IMR-90 (cell line): Measurements from ENCODE around the gene GNAI1. TPM values are rescaled to one million over a fixed set of nuclear protein-coding genes. Genes with fewer than 3 reads are reported as not detected.

Experiments
- ATAC-seq: fragments of 200-7000 bp; cut with Tn5 transposase; 2 replicates; pipeline ENCODE4 v1.9.1; 2020; ENCODE audit warnings: low read depth, mild to moderate bottlenecking, moderate library complexity
- BruUV-seq: library from RNA; stranded (reverse); fragments of 400-500 nt; replicated peaks from 2 replicates; lab custom pipeline; 2021; lab: Mats Ljungman, UMichigan
- CTCF ChIA-PET: fragments of 300-600 bp; formaldehyde crosslinking; extraction: SDS; loops from one replicate; lab custom pipeline; 2021; ENCODE audit warnings: antibody characterized with exemption; lab: Yijun Ruan, JAX
- POLR2A ChIA-PET: fragments of 300-600 bp; sonication (Branson Sonifier 250); formaldehyde crosslinking; loops from one replicate; lab custom pipeline; 2022; ENCODE audit warnings: antibody characterized with exemption; ENCODE audit not compliant: unreplicated experiment; lab: Charles Lee
- DNase-seq: peaks from one replicate; pipeline ENCODE4 v3.0.0; 2013
- H2AFZ ChIP-seq: replicated peaks from 2 replicates; pipeline ENCODE3; 2013; ENCODE audit warnings: low read length, mild to moderate bottlenecking; ENCODE audit not compliant: poor library complexity
- H2AK5ac ChIP-seq: 2 replicates; pipeline ENCODE4 v1.6.1; 2013; ENCODE audit warnings: low read depth, low read length, inconsistent platforms
- H2AK9ac ChIP-seq: replicated peaks from 2 replicates; pipeline ENCODE3; 2013; ENCODE audit warnings: mild to moderate bottlenecking, low read depth, low read length, moderate library complexity; ENCODE audit not compliant: poor library complexity
- H2BK120ac ChIP-seq: 2 replicates; pipeline ENCODE4 v1.6.1; 2013; ENCODE audit warnings: low read depth, low read length, inconsistent platforms
- H2BK15ac ChIP-seq: 3 replicates; pipeline ENCODE4 v1.6.1; 2013; ENCODE audit warnings: low read depth, low read length, inconsistent platforms
- H2BK20ac ChIP-seq: 2 replicates; pipeline ENCODE4 v1.6.1; 2013; ENCODE audit warnings: low read depth, mild to moderate bottlenecking, inconsistent platforms, low read length, moderate library complexity
- H2BK5ac ChIP-seq: 2 replicates; pipeline ENCODE4 v1.6.1; 2013; ENCODE audit warnings: mild to moderate bottlenecking, low read depth, low read length, inconsistent platforms; ENCODE audit not compliant: poor library complexity, severe bottlenecking
- H3K14ac ChIP-seq: replicated peaks from 2 replicates; pipeline ENCODE4 v1.6.1; 2013; ENCODE audit warnings: low read depth, low read length, inconsistent platforms
- H3K18ac ChIP-seq: 2 replicates; pipeline ENCODE4 v1.6.1; 2013; ENCODE audit warnings: low read depth, low read length, control low read depth
- H3K23ac ChIP-seq: 2 replicates; pipeline ENCODE4 v1.6.1; 2013; ENCODE audit warnings: low read depth, low read length, inconsistent platforms
- H3K27ac ChIP-seq: 2 replicates; pipeline ENCODE4 v1.5.1; 2013; ENCODE audit warnings: mild to moderate bottlenecking, control low read depth, low read length; ENCODE audit not compliant: insufficient read depth
- H3K27me3 ChIP-seq: 2 replicates; pipeline ENCODE4 v1.6.1; 2013; ENCODE audit warnings: low read length; ENCODE audit not compliant: control insufficient read depth, insufficient read depth
- H3K36me3 ChIP-seq: 2 replicates; pipeline ENCODE4 v1.6.1; 2013; ENCODE audit warnings: low read length, mixed read lengths; ENCODE audit not compliant: control insufficient read depth, insufficient read depth
- H3K4ac ChIP-seq: 2 replicates; pipeline ENCODE4 v1.6.1; 2013; ENCODE audit warnings: low read depth, low read length, inconsistent platforms
- H3K4me1 ChIP-seq: 2 replicates; pipeline ENCODE4 v1.6.1; 2013; ENCODE audit warnings: low read length, mixed read lengths; ENCODE audit not compliant: control insufficient read depth, insufficient read depth
- H3K4me2 ChIP-seq: 2 replicates; pipeline ENCODE4 v1.6.1; 2013; ENCODE audit warnings: low read depth, mild to moderate bottlenecking, control low read depth, low read length, moderate library complexity
- H3K4me3 ChIP-seq: 2 replicates; pipeline ENCODE4 v1.5.1; 2013; ENCODE audit warnings: low read depth, mild to moderate bottlenecking, control low read depth, low read length, moderate library complexity; ENCODE audit not compliant: insufficient read depth
- H3K56ac ChIP-seq: 2 replicates; pipeline ENCODE4 v1.6.1; 2013; ENCODE audit warnings: low read length, inconsistent platforms; ENCODE audit not compliant: insufficient read depth; ENCODE audit errors: extremely low read depth
- H3K79me1 ChIP-seq, 2 experiments: 2 replicates each; pipeline ENCODE4 v1.6.1; 2013; ENCODE audit warnings: low read length in 2 of 2, inconsistent platforms in 1 of 2, low read depth in 1 of 2
- H3K9ac ChIP-seq: 2 replicates; pipeline ENCODE4 v1.6.1; 2013; ENCODE audit warnings: low read depth, low read length, control low read depth
- H3K9me1 ChIP-seq: 2 replicates; pipeline ENCODE4 v1.6.1; 2013; ENCODE audit warnings: low read length, inconsistent platforms; ENCODE audit not compliant: insufficient read depth
- H3K9me3 ChIP-seq: 2 replicates; pipeline ENCODE4 v1.6.1; 2013; ENCODE audit warnings: low read length; ENCODE audit not compliant: control insufficient read depth, insufficient read depth
- H4K20me1 ChIP-seq: 2 replicates; pipeline ENCODE4 v1.6.1; 2013; ENCODE audit warnings: low read length, inconsistent platforms; ENCODE audit not compliant: insufficient read depth
- H4K5ac ChIP-seq: 2 replicates; pipeline ENCODE4 v1.6.1; 2013; ENCODE audit warnings: mild to moderate bottlenecking, low read depth, low read length, control low read depth
- H4K8ac ChIP-seq, 2 experiments: 2 replicates each; pipeline ENCODE4 v1.6.1; 2013; ENCODE audit warnings: low read depth in 2 of 2, low read length in 2 of 2, control low read depth in 1 of 2, inconsistent platforms in 1 of 2
- H4K91ac ChIP-seq: 2 replicates; pipeline ENCODE4 v1.6.1; 2013; ENCODE audit warnings: low read depth, low read length, inconsistent platforms; ENCODE audit not compliant: insufficient read depth
- BHLHE40 ChIP-seq: fragments of 150-350 bp; IDR thresholded peaks from 2 replicates; pipeline ENCODE4 v1.6.1; 2016; ENCODE audit warnings: mild to moderate bottlenecking, low read depth, low read length
- CEBPB ChIP-seq: IDR thresholded peaks from 2 replicates; pipeline ENCODE4 v1.6.1; 2012; ENCODE audit warnings: low read depth, low read length, improper control_type of control experiment
- CHD1 ChIP-seq: IDR thresholded peaks from 2 replicates; pipeline ENCODE4 v1.6.1; 2012; ENCODE audit warnings: low read depth, low read length, improper control_type of control experiment
- CTCF ChIP-seq: conservative IDR thresholded peaks from 2 replicates; pipeline ENCODE4 v1.5.1; 2012; ENCODE audit warnings: mild to moderate bottlenecking, low read depth, low read length, improper control_type of control experiment
- ELK1 ChIP-seq: fragments of 150-350 bp; IDR thresholded peaks from 2 replicates; pipeline ENCODE4 v1.6.1; 2016; ENCODE audit warnings: low read depth, mild to moderate bottlenecking, low read length, moderate library complexity, borderline replicate concordance
- FOS ChIP-seq: fragments of 150-350 bp; IDR thresholded peaks from 2 replicates; pipeline ENCODE4 v1.6.1; 2016; ENCODE audit warnings: low read depth, low read length
- MAFK ChIP-seq: IDR thresholded peaks from 2 replicates; pipeline ENCODE4 v1.6.1; 2012; ENCODE audit warnings: low read depth, low read length, improper control_type of control experiment
- MXI1 ChIP-seq: IDR thresholded peaks from 2 replicates; pipeline ENCODE4 v1.6.1; 2012; ENCODE audit warnings: low read depth, mild to moderate bottlenecking, low read length, moderate library complexity, borderline replicate concordance
- NFE2L2 ChIP-seq: fragments of 150-350 bp; IDR thresholded peaks from 2 replicates; pipeline ENCODE4 v1.6.1; 2016; ENCODE audit warnings: low read depth, mild to moderate bottlenecking, low read length
- POLR2A ChIP-seq: IDR thresholded peaks from 2 replicates; pipeline ENCODE4 v1.6.1; 2012; ENCODE audit warnings: mild to moderate bottlenecking, low read depth, low read length
- RAD21 ChIP-seq: IDR thresholded peaks from 2 replicates; pipeline ENCODE4 v1.6.1; 2012; ENCODE audit warnings: low read length, improper control_type of control experiment
- RCOR1 ChIP-seq: IDR thresholded peaks from 2 replicates; pipeline ENCODE4 v1.6.1; 2012; ENCODE audit warnings: mild to moderate bottlenecking, low read length, improper control_type of control experiment; ENCODE audit not compliant: insufficient replicate concordance
- RFX5 ChIP-seq: IDR thresholded peaks from 2 replicates; pipeline ENCODE4 v1.8.0; 2012; ENCODE audit warnings: low read depth, mild to moderate bottlenecking, low read length, moderate library complexity
- SMC3 ChIP-seq: fragments of 150-350 bp; IDR thresholded peaks from 2 replicates; pipeline ENCODE4 v1.6.1; 2016; ENCODE audit warnings: low read depth, mild to moderate bottlenecking, antibody characterized with exemption, low read length, moderate library complexity
- USF2 ChIP-seq: fragments of 150-350 bp; IDR thresholded peaks from 2 replicates; pipeline ENCODE4 v1.6.1; 2017; ENCODE audit warnings: mild to moderate bottlenecking, antibody characterized with exemption, low read length, low read depth
- WGBS, 2 experiments: methylation state at CpG; one replicate each; pipeline versions ENCODE4 v1.1.5 to v1.1.7; 2013; ENCODE audit warnings: missing lambda C conversion rate in 2 of 2; ENCODE audit not compliant: insufficient read length in 1 of 2; ENCODE audit errors: extremely low coverage in 2 of 2; 5-methylcytosine and 5-hydroxymethylcytosine counted together
- dilution Hi-C: fragments of 300-500 bp; cut with HindIII; formaldehyde crosslinking; loops from one replicate; pipeline ENCODE4 v1.14.3; 2018; ENCODE audit warnings: low sequenced_read_pairs; ENCODE audit not compliant: unreplicated experiment
- in situ Hi-C: fragments of 300-500 bp; cut with MboI; formaldehyde crosslinking; loops from 3 replicates; pipeline ENCODE4 v1.14.3; 2019; ENCODE audit warnings: low sequenced_read_pairs, inconsistent platforms, mixed read lengths
- intact Hi-C: fragments of 100-400 bp; cut with micrococcal nuclease; formaldehyde crosslinking; loops from 2 replicates; pipeline ENCODE4 v1.10.0; 2022
- polyA plus RNA-seq, 3 experiments: library from polyadenylated mRNA; depleted of rRNA; stranded (reverse); fragments of >200 nt; gene quantifications; 2 replicates each; pipeline ENCODE4 v1.2.3, GENCODE V29; 2012; ENCODE audit warnings: low replicate concordance in 1 of 3
- total RNA-seq: library from RNA; depleted of rRNA; stranded (reverse); fragments of >200 nt; gene quantifications from 2 replicates; pipeline ENCODE4 v1.2.3, GENCODE V29; 2012

Gene GNAI1
- total and polyA plus RNA-seq, 2 of the 4 experiments (the other 2 are of a cell fraction) = 21.1 to 26.5 TPM

- Histone ChIP-seq H2AK9ac (no peak overlapping the region), H3K36me3 (no peaks in the 10 kb centered on the region), H3K27ac (no peak overlapping the region), H3K4me1 (peaks cover 11% of the 10 kb centered on the region), H2AFZ (no peak overlapping the region), H3K9ac (no peak overlapping the region), H4K5ac (no peak overlapping the region), H2BK120ac (no peak overlapping the region), H2BK5ac (no peak overlapping the region), H3K4me3 (no peak overlapping the region), H2BK15ac (no peak overlapping the region), H2BK20ac (no peak overlapping the region), H3K27me3 (no peaks in the 10 kb centered on the region), H4K91ac (no peak overlapping the region), H4K20me1 (peaks cover 34% of the 10 kb centered on the region), H3K4ac (no peak overlapping the region), H3K4me2 (no peak overlapping the region), H3K18ac (no peak overlapping the region), H3K9me3 (no peaks in the 10 kb centered on the region; the same call in 1 of the 2 replicates), H3K79me1 (peaks cover 32 to 64% of the 10 kb centered on the region in 2 experiments), H2AK5ac (no peak overlapping the region), H3K14ac (0 out of 2 replicates have a peak overlapping the region, but pooled peaks have one; percentile 17), H3K56ac (no peak overlapping the region), H4K8ac (no peak overlapping the region), H3K23ac (no peak overlapping the region), H3K9me1 (peaks cover 7% of the 10 kb centered on the region)
- ATAC-seq (no peak; the same call in 1 of the 2 replicates), DNase-seq (no peak)
- dilution Hi-C loops = no loop called here
- TF ChIP-seq RAD21 (no peak), CEBPB (no peak), POLR2A (no peak), RFX5 (no peak), MXI1 (no peak), NFE2L2 (no peak), BHLHE40 (no peak), SMC3 (no peak), CTCF (no peak), CHD1 (no peak), ELK1 (no peak), MAFK (no peak), FOS (no peak), RCOR1 (no peak), USF2 (no peak)
- no TSS peak for BruUV-seq
- CTCF ChIA-PET = interaction anchor here (0.6 kb wide), 1 partner anchor 22 kb away, joined by 3 read pairs; no protein-coding TSS in a partner anchor
- POLR2A ChIA-PET = no interaction called here
- WGBS, 2 experiments = 83% methylated on average over 1 of the region's 7 CpGs; no CpG with 5 or more reads in 1 of the 2 experiments
- intact Hi-C loops = no loop called here
- in situ Hi-C loops = no loop called here
These were observed 50.9 kb downstream of the GNAI1 start for GRCh38 chr7:80185571-80185970.
